Stimulated activated effector memory CD8-positive, alpha-beta T cell treated with anti-CD3 and anti-CD28 coated beads, Interleukin-12 subunit alpha, Interleukin-12 subunit beta, amount 100 ng/mL, for 72 hours (primary cell): Measurements from ENCODE around the gene DDX59.

Source experiments
- ATAC-seq: fragments of 150-1000 bp; cut with Tn5 transposase; 2 replicates; pipeline ENCODE4 v1.10.0; 2021
- DNase-seq, 2 donors: peaks; one replicate each; pipeline ENCODE4 v3.0.0; 2021 to 2022; ENCODE audit warnings: low spot score in 2 of 2
- H3K27ac Mint-ChIP-seq: one replicate; pipeline ENCODE4 v1.8.0; 2022; ENCODE audit warnings: mild to moderate bottlenecking, mixed read lengths
- H3K36me3 Mint-ChIP-seq: one replicate; pipeline ENCODE4 v1.8.0; 2022; ENCODE audit warnings: mild to moderate bottlenecking, mixed read lengths
- H3K4me1 Mint-ChIP-seq: one replicate; pipeline ENCODE4 v1.8.0; 2022; ENCODE audit warnings: mixed read lengths
- H3K4me3 Mint-ChIP-seq: one replicate; pipeline ENCODE4 v1.8.0; 2022; ENCODE audit warnings: mild to moderate bottlenecking, mixed read lengths
- H3K9me3 Mint-ChIP-seq: one replicate; pipeline ENCODE4 v1.8.0; 2022; ENCODE audit warnings: mixed read lengths

Gene DDX59

GRCh38 chr1:200669314-200670241 is at the start of gene DDX59:
TSS of gene DDX59 (minus strand) at chr1:200669907. CDS start at chr1:200666740, 3,167 bp downstream.
- peaks cover 40% of the 10 kb centered on the region for H3K4me1 Mint-ChIP-seq
- peaks cover 31% of the 10 kb centered on the region for H3K36me3 Mint-ChIP-seq
- DNase-seq, result peak; percentile 85 to 95
- peak; percentile 95 for ATAC-seq
- peak within 1 kb of the TSS; percentile 92 for H3K4me3 Mint-ChIP-seq
- H3K9me3 Mint-ChIP-seq, result no peaks in the 10 kb centered on the region
- peak within 1 kb of the TSS; percentile 98 for H3K27ac Mint-ChIP-seq

- H3K27ac Mint-ChIP-seq, result no peak overlapping the region
- no peak for DNase-seq
- no peaks in the 10 kb centered on the region for H3K36me3 Mint-ChIP-seq
- no peaks in the 10 kb centered on the region for H3K9me3 Mint-ChIP-seq
- H3K4me1 Mint-ChIP-seq, result no peaks in the 10 kb centered on the region
- no peak overlapping the region for H3K4me3 Mint-ChIP-seq
- no peak for ATAC-seq
Measured at GRCh38 chr1:200714504-200715187, 44.9 kb upstream of the DDX59 start.

DNA sequence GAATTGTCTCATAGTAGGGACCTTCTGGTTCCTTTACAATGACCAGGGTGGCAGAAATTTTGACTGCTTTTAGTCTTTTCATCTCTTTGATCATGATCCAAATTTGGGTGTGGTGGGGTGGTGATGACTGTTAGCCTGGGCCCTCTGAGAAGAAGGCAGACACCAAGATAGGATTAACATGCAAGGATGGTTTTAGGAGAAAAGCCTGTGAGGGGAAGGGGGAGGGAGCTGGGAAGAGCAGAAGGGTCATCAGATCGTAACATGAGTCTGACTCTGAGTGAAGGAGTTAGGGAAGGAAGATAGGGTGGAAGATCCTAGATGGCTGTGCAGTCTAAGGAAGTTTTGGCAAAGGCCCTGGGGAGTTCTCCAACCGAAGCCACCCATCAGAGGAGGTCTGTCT is 40.5 kb upstream of the DDX59 start:
- Mint-ChIP-seq H3K36me3 (no peaks in the 10 kb centered on the region), H3K4me3 (no peak overlapping the region), H3K27ac (peak overlapping the region; percentile 67), H3K9me3 (no peaks in the 10 kb centered on the region), H3K4me1 (no peaks in the 10 kb centered on the region)
- ATAC-seq, result no peak
- DNase-seq, result no peak

- H3K4me1 Mint-ChIP-seq, result no peaks in the 10 kb centered on the region
- H3K27ac Mint-ChIP-seq, result no peak overlapping the region
- no peaks in the 10 kb centered on the region for H3K36me3 Mint-ChIP-seq
- ATAC-seq, result no peak
- DNase-seq, result no peak
- no peak overlapping the region for H3K4me3 Mint-ChIP-seq
- H3K9me3 Mint-ChIP-seq, result no peaks in the 10 kb centered on the region
Measured at GRCh38 chr1:200708769-200709168, 39.1 kb upstream of the DDX59 start.

GRCh38 chr1:200708161-200708560 is 38.5 kb upstream of the DDX59 start:
- H3K9me3 Mint-ChIP-seq, result no peaks in the 10 kb centered on the region
- H3K4me1 Mint-ChIP-seq, result no peaks in the 10 kb centered on the region
- H3K27ac Mint-ChIP-seq, result no peak overlapping the region
- no peak overlapping the region for H3K4me3 Mint-ChIP-seq
- no peak for DNase-seq
- ATAC-seq, result no peak
- no peaks in the 10 kb centered on the region for H3K36me3 Mint-ChIP-seq

DNA sequence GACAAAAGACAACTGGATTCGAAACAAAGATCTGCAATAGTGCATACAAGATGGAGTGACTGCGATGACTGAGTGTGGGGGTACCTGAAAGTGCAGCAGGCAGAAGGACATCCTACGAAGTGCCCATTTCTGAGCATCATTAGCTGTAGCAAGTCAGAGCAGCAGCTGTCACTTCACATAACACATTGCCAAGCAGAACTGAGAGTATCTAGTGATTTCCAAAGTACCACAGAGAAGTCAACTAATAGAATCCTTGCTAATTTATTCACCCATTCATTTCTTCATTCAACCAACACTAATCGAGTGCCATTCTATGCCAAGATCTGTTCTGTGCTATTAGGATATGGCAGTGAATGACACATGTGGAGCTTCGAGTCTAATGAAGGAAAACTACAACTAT is 37.4 kb upstream of the DDX59 start:
- H3K4me1 Mint-ChIP-seq, result no peaks in the 10 kb centered on the region
- no peaks in the 10 kb centered on the region for H3K9me3 Mint-ChIP-seq
- no peaks in the 10 kb centered on the region for H3K36me3 Mint-ChIP-seq
- H3K4me3 Mint-ChIP-seq, result no peak overlapping the region
- DNase-seq (no peak), ATAC-seq (no peak)
- H3K27ac Mint-ChIP-seq, result no peak overlapping the region

- DNase-seq, result no peak
- Mint-ChIP-seq H3K4me1 (no peaks in the 10 kb centered on the region), H3K27ac (no peak overlapping the region), H3K9me3 (no peaks in the 10 kb centered on the region), H3K4me3 (no peak overlapping the region), H3K36me3 (no peaks in the 10 kb centered on the region)
- ATAC-seq, result no peak
Measured at GRCh38 chr1:200706111-200706814, 36.6 kb upstream of the DDX59 start.

GRCh38 chr1:200704986-200705500 is 35.3 kb upstream of the DDX59 start:
- Mint-ChIP-seq H3K4me3 (no peak overlapping the region), H3K27ac (no peak overlapping the region), H3K36me3 (no peaks in the 10 kb centered on the region), H3K9me3 (no peaks in the 10 kb centered on the region), H3K4me1 (no peaks in the 10 kb centered on the region)
- ATAC-seq (no peak), DNase-seq (no peak)

DNA sequence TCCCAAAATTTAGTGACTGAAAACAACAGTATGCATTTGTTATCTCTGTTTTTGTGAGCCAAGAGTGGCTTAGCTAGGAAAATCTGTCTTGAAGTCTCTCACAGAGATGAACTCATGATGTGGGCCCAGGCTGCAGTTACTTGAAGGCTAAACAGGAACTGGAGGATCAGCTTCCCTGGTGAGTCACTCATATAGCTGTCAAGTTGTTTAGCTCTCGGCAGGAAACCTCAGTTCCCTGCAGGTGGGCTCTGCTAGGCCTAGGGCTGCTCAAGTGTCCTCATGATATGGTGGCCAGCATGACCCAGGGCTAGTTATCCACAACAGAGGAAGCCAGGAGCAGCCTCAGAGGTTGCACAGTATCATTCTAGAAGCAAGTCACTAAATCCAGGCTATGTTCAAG is 30.2 kb upstream of the DDX59 start:
- H3K4me1 Mint-ChIP-seq, result no peaks in the 10 kb centered on the region
- H3K9me3 Mint-ChIP-seq, result no peaks in the 10 kb centered on the region
- H3K4me3 Mint-ChIP-seq, result no peak overlapping the region
- H3K36me3 Mint-ChIP-seq, result no peaks in the 10 kb centered on the region
- DNase-seq, result no peak
- no peak overlapping the region for H3K27ac Mint-ChIP-seq
- ATAC-seq, result peak; percentile 31

- H3K36me3 Mint-ChIP-seq, result no peaks in the 10 kb centered on the region
- no peaks in the 10 kb centered on the region for H3K4me1 Mint-ChIP-seq
- H3K27ac Mint-ChIP-seq, result no peak overlapping the region
- H3K9me3 Mint-ChIP-seq, result no peaks in the 10 kb centered on the region
- H3K4me3 Mint-ChIP-seq, result no peak overlapping the region
- ATAC-seq (no peak), DNase-seq (no peak)
Measured at GRCh38 chr1:200694738-200695137, 25.0 kb upstream of the DDX59 start.

- ATAC-seq, result peak; percentile 54
- no peak overlapping the region for H3K27ac Mint-ChIP-seq
- H3K36me3 Mint-ChIP-seq, result no peaks in the 10 kb centered on the region
- no peak for DNase-seq
- H3K9me3 Mint-ChIP-seq, result no peaks in the 10 kb centered on the region
- no peaks in the 10 kb centered on the region for H3K4me1 Mint-ChIP-seq
- H3K4me3 Mint-ChIP-seq, result no peak overlapping the region
Measured at GRCh38 chr1:200693327-200693726, 23.6 kb upstream of the DDX59 start.

- Mint-ChIP-seq H3K4me1 (no peaks in the 10 kb centered on the region), H3K9me3 (no peaks in the 10 kb centered on the region), H3K4me3 (no peak overlapping the region), H3K36me3 (no peaks in the 10 kb centered on the region), H3K27ac (no peak overlapping the region)
- no peak for ATAC-seq
- DNase-seq, result no peak
Measured at GRCh38 chr1:200692316-200692715, 22.6 kb upstream of the DDX59 start.

- H3K9me3 Mint-ChIP-seq, result no peaks in the 10 kb centered on the region
- ATAC-seq (no peak), DNase-seq (no peak)
- H3K4me1 Mint-ChIP-seq, result no peaks in the 10 kb centered on the region
- no peak overlapping the region for H3K4me3 Mint-ChIP-seq
- H3K36me3 Mint-ChIP-seq, result no peaks in the 10 kb centered on the region
- no peak overlapping the region for H3K27ac Mint-ChIP-seq
Measured at GRCh38 chr1:200686620-200687019, 16.9 kb upstream of the DDX59 start.

DNA sequence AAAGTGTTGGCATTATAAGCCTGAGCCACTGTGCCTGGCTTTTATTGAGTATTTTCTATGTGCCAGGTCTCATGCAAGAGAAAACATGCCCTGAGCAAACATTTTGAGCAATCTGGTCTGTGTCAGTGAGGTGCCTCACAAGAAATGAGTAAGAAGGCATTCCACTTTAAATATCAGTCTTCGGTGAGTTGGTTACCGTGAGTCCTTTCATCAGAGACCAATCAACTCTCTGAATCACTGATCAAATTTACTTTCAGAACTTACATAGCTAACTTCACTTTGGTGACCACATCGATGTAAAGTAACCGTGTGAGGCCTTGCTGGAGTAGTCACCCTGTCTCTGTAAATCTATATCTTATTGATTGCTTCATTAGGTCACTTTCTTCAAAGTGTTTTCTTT is 14.3 kb upstream of the DDX59 start:
- H3K36me3 Mint-ChIP-seq, result no peaks in the 10 kb centered on the region
- ATAC-seq (peak; percentile 78), DNase-seq (no peak)
- H3K4me1 Mint-ChIP-seq, result no peaks in the 10 kb centered on the region
- no peak overlapping the region for H3K4me3 Mint-ChIP-seq
- H3K27ac Mint-ChIP-seq, result no peak overlapping the region
- no peaks in the 10 kb centered on the region for H3K9me3 Mint-ChIP-seq

- no peaks in the 10 kb centered on the region for H3K36me3 Mint-ChIP-seq
- DNase-seq, result no peak
- no peak overlapping the region for H3K27ac Mint-ChIP-seq
- H3K4me3 Mint-ChIP-seq, result no peak overlapping the region
- no peaks in the 10 kb centered on the region for H3K4me1 Mint-ChIP-seq
- no peaks in the 10 kb centered on the region for H3K9me3 Mint-ChIP-seq
- ATAC-seq, result no peak
Measured at GRCh38 chr1:200683298-200683697, 13.6 kb upstream of the DDX59 start.
